H1 (cell line): Measurements from ENCODE around the gene KIF26B. TPM values are rescaled to one million over a fixed set of nuclear protein-coding genes. Genes with fewer than 3 reads are reported as not detected.

ENCODE experiments used
- CTCF ChIA-PET: fragments of 300-600 bp; sonication (Branson Sonifier 250); formaldehyde crosslinking; loops from one replicate; lab custom pipeline; 2021; ENCODE audit not compliant: partially characterized antibody; lab: Charles Lee
- POLR2A ChIA-PET: fragments of 300-600 bp; sonication (Branson Sonifier 250); formaldehyde crosslinking; loops from one replicate; lab custom pipeline; 2021; ENCODE audit warnings: inconsistent platforms; ENCODE audit not compliant: partially characterized antibody; lab: Charles Lee
- DNase-seq, 2 experiments: peaks; one replicate each; pipeline versions ENCODE4 v3.0.0 to v3.0.0-alpha.2; 2010 to 2022; ENCODE audit warnings: low spot score in 2 of 2, low read depth in 1 of 2, mixed read lengths in 1 of 2
- FAIRE-seq: peaks from 2 replicates; lab custom pipeline; 2011; peaks lifted over from hg19 to GRCh38; lab: Jason Lieb, UNC
- H2AFZ ChIP-seq: 2 replicates; pipeline ENCODE4 v1.8.1; 2012; ENCODE audit warnings: low read length, inconsistent platforms
- H2AK5ac ChIP-seq: 2 replicates; pipeline ENCODE4 v1.6.1; 2013; ENCODE audit warnings: low read depth, low read length
- H2BK120ac ChIP-seq: replicated peaks from 2 replicates; pipeline ENCODE3; 2013; ENCODE audit warnings: low read depth, low read length, inconsistent platforms
- H2BK12ac ChIP-seq: 2 replicates; pipeline ENCODE4 v1.6.1; 2013; ENCODE audit warnings: low read depth, low read length
- H2BK15ac ChIP-seq: 2 replicates; pipeline ENCODE4 v1.6.1; 2013; ENCODE audit warnings: low read length
- H2BK20ac ChIP-seq: 2 replicates; pipeline ENCODE4 v1.6.1; 2013; ENCODE audit warnings: low read length
- H2BK5ac ChIP-seq: 2 replicates; pipeline ENCODE4 v1.6.1; 2013; ENCODE audit warnings: low read depth, low read length
- H3K14ac ChIP-seq: 2 replicates; pipeline ENCODE4 v1.6.1; 2013; ENCODE audit warnings: inconsistent platforms; ENCODE audit not compliant: insufficient read length
- H3K18ac ChIP-seq: 2 replicates; pipeline ENCODE4 v1.6.1; 2013; ENCODE audit warnings: low read length; ENCODE audit errors: extremely low read depth
- H3K23ac ChIP-seq: 2 replicates; pipeline ENCODE4 v1.6.1; 2013; ENCODE audit warnings: inconsistent platforms; ENCODE audit not compliant: insufficient read length
- H3K23me2 ChIP-seq: 2 replicates; pipeline ENCODE4 v1.6.1; 2013; ENCODE audit warnings: low read depth, low read length
- H3K27ac ChIP-seq: 2 replicates; pipeline ENCODE4 v1.6.1; 2011; ENCODE audit warnings: low read depth, low read length, inconsistent platforms
- H3K27me3 ChIP-seq, 4 experiments: replicated peaks in 1 of 4; 1 replicate in 1 of 4; 2 replicates in 3 of 4; pipeline versions ENCODE4 v1.6.1 to v1.8.1; 2011 to 2013; ENCODE audit warnings: low read length in 3 of 4, mild to moderate bottlenecking in 3 of 4, inconsistent platforms in 2 of 4, mixed read lengths in 2 of 4, moderate library complexity in 1 of 4; ENCODE audit not compliant: control insufficient read depth in 3 of 4, insufficient read depth in 3 of 4; ENCODE audit errors: extremely low read depth in 1 of 4
- H3K36me3 ChIP-seq, 4 experiments: 2 replicates each; pipeline versions ENCODE4 v1.6.1 to v1.8.1; 2011 to 2013; ENCODE audit warnings: mild to moderate bottlenecking in 4 of 4, low read length in 3 of 4, moderate library complexity in 2 of 4, control low read depth in 1 of 4, inconsistent platforms in 1 of 4; ENCODE audit not compliant: insufficient read depth in 4 of 4, control insufficient read depth in 2 of 4
- H3K4ac ChIP-seq: replicated peaks from 2 replicates; pipeline ENCODE3; 2013; ENCODE audit warnings: low read length, low read depth, mixed read lengths, inconsistent platforms; ENCODE audit not compliant: insufficient read length
- H3K4me1 ChIP-seq, 4 experiments: replicated peaks in 1 of 4; 1 replicate in 1 of 4; 2 replicates in 3 of 4; pipeline versions ENCODE4 v1.6.1 to v1.8.1; 2011 to 2013; ENCODE audit warnings: low read length in 3 of 4, inconsistent platforms in 2 of 4, mixed read lengths in 1 of 4; ENCODE audit not compliant: insufficient read depth in 4 of 4, control insufficient read depth in 3 of 4
- H3K4me2 ChIP-seq, 2 experiments: 2 replicates each; pipeline versions ENCODE4 v1.6.1 to v1.8.1; 2011 to 2013; ENCODE audit warnings: low read depth in 2 of 2, low read length in 2 of 2, control low read depth in 1 of 2, inconsistent platforms in 1 of 2, mild to moderate bottlenecking in 1 of 2; ENCODE audit not compliant: insufficient read depth in 1 of 2
- H3K4me3 ChIP-seq, 4 experiments: fragments of 200-600, 300-600 bp in 1 of 4; sonication (generic), shearing (Covaris generic), sonication (Bioruptor Twin) in 1 of 4; 2 replicates each; pipeline versions ENCODE4 v1.5.1 to v1.8.1; 2011 to 2016; ENCODE audit warnings: low read length in 4 of 4, low read depth in 3 of 4, control low read depth in 2 of 4, inconsistent platforms in 2 of 4, mild to moderate bottlenecking in 2 of 4, mixed read lengths in 1 of 4, moderate library complexity in 1 of 4; ENCODE audit not compliant: insufficient read depth in 2 of 4; ENCODE audit errors: extremely low read depth in 1 of 4
- H3K56ac ChIP-seq: replicated peaks from 2 replicates; pipeline ENCODE3; 2013; ENCODE audit warnings: low read depth, mild to moderate bottlenecking, mixed read lengths, low read length, inconsistent platforms; ENCODE audit not compliant: insufficient read length
- H3K79me1 ChIP-seq: 2 replicates; pipeline ENCODE4 v1.6.1; 2013; ENCODE audit warnings: low read depth, low read length, control low read depth
- H3K79me2 ChIP-seq, 2 experiments: 2 replicates each; pipeline versions ENCODE4 v1.6.1 to v1.8.1; 2012 to 2013; ENCODE audit warnings: low read length in 2 of 2, mild to moderate bottlenecking in 2 of 2, inconsistent platforms in 1 of 2; ENCODE audit not compliant: insufficient read depth in 2 of 2, control insufficient read depth in 1 of 2
- H3K9ac ChIP-seq, 4 experiments: replicated peaks in 1 of 4; 1 replicate in 1 of 4; 2 replicates in 3 of 4; pipeline versions ENCODE4 v1.6.1 to v1.8.1; 2011 to 2013; ENCODE audit warnings: low read depth in 3 of 4, low read length in 3 of 4, control low read depth in 2 of 4, mild to moderate bottlenecking in 2 of 4, moderate library complexity in 2 of 4, inconsistent platforms in 1 of 4; ENCODE audit errors: extremely low read depth in 1 of 4
- H3K9me3 ChIP-seq, 2 experiments: 2 replicates each; pipeline versions ENCODE4 v1.6.1 to v1.8.1; 2012 to 2013; ENCODE audit warnings: mild to moderate bottlenecking in 2 of 2, moderate library complexity in 2 of 2, control low read depth in 1 of 2, inconsistent platforms in 1 of 2, low read depth in 1 of 2, low read length in 1 of 2, mixed read lengths in 1 of 2; ENCODE audit not compliant: insufficient read depth in 2 of 2
- H4K20me1 ChIP-seq, 2 experiments: replicated peaks in 1 of 2; 2 replicates each; pipeline versions ENCODE3 to v1.8.1; 2011 to 2013; ENCODE audit warnings: inconsistent platforms in 2 of 2, low read length in 2 of 2, mild to moderate bottlenecking in 1 of 2; ENCODE audit not compliant: insufficient read depth in 2 of 2, control insufficient read depth in 1 of 2
- H4K5ac ChIP-seq: 2 replicates; pipeline ENCODE4 v1.6.1; 2013; ENCODE audit warnings: low read length, low read depth, mixed read lengths, inconsistent platforms; ENCODE audit not compliant: insufficient read length
- H4K8ac ChIP-seq: 2 replicates; pipeline ENCODE4 v1.8.0; 2013; ENCODE audit warnings: mild to moderate bottlenecking, moderate library complexity, low read length, inconsistent platforms; ENCODE audit not compliant: insufficient read depth; ENCODE audit errors: extremely low read depth
- H4K91ac ChIP-seq: replicated peaks from 2 replicates; pipeline ENCODE3; 2013; ENCODE audit warnings: low read length, mixed read lengths, inconsistent platforms; ENCODE audit not compliant: insufficient read length
- CHD2 ChIP-seq: IDR thresholded peaks from 2 replicates; pipeline ENCODE4 v1.6.1; 2012; ENCODE audit warnings: low read length, improper control_type of control experiment
- E2F6 ChIP-seq: IDR thresholded peaks from 2 replicates; pipeline ENCODE4 v1.6.1; 2012; ENCODE audit warnings: inconsistent platforms
- WGBS, 2 experiments: shearing (Covaris generic) in 1 of 2; methylation state at CpG; one replicate each; pipeline versions ENCODE4 v1.1.6 to v1.1.7; 2013 to 2015; ENCODE audit warnings: low lambda C conversion rate in 2 of 2, mixed read lengths in 2 of 2, inconsistent platforms in 1 of 2, low coverage in 1 of 2, missing lambda C conversion rate in 1 of 2; ENCODE audit not compliant: insufficient replicate concordance in 2 of 2, insufficient coverage in 1 of 2, insufficient read length in 1 of 2; ENCODE audit errors: extremely low coverage in 1 of 2, missing lambda C conversion rate in 1 of 2; 5-methylcytosine and 5-hydroxymethylcytosine counted together
- polyA plus RNA-seq, 7 experiments: library from polyadenylated mRNA; depleted of rRNA in 3 of 7; stranded (reverse) in 5 of 7; unstranded in 2 of 7; fragments of >200 nt in 5 of 7; fragments of 200-250 nt in 2 of 7; gene quantifications; 1 replicate in 5 of 7; 2 replicates in 1 of 7; 4 replicates in 1 of 7; pipeline versions ENCODE4 v1.2.1 to v1.2.3, GENCODE V29; 2011 to 2013; ENCODE audit warnings: missing spikeins in 2 of 7, mixed read lengths in 2 of 7
- total RNA-seq: library from RNA; stranded (reverse); fragmentation: NEBNext Ultra II Directional; extraction: Animal tissue kit (Norgen Biotek cat#: 25700); gene quantifications from 2 replicates; pipeline ENCODE4 v1.2.1, GENCODE V29; 2021

KIF26B gene
- total and polyA plus RNA-seq, 2 of the 8 experiments (the other 6 are each of a cell fraction or from before 2014, with no cell fraction given) = 0.06 to 0.28 TPM

DNA sequence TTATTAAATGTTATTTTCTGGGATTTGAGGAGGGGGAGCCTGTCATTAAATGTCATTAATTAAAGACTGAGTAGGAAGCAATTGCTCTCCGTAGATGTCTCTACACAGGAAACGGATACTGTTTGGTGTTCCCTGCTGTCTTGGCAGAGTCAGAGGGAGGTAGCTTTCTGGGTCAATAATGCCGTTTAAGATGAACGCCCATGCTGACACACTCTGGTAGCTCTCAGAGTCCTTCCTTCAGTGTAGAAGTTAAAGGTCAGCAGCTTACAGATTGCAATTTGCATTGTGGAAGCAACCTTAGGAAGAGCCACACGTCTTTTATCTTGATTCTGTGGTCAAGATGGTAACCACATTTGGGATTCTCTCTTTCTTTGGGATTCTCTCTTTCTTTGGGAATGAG, 257.5 kb downstream of the KIF26B start:
- Histone ChIP-seq H4K91ac (no peak overlapping the region), H3K4ac (no peak overlapping the region), H2BK120ac (no peak overlapping the region), H2BK15ac (no peak overlapping the region), H3K9me3 (no peaks in the 10 kb centered on the region), H3K23me2 (no peaks in the 10 kb centered on the region), H3K27ac (no peak overlapping the region), H2AK5ac (no peak overlapping the region), H4K8ac (no peak overlapping the region), H3K79me2 (no peaks in the 10 kb centered on the region), H3K27me3 (no peaks in the 10 kb centered on the region), H2BK5ac (no peak overlapping the region), H4K20me1 (no peaks in the 10 kb centered on the region), H3K23ac (no peak overlapping the region), H2AFZ (no peak overlapping the region), H2BK20ac (no peak overlapping the region), H3K4me1 (no peaks in the 10 kb centered on the region), H2BK12ac (no peak overlapping the region), H3K14ac (no peak overlapping the region), H3K9ac (no peak overlapping the region), H4K5ac (no peak overlapping the region), H3K4me2 (no peak overlapping the region), H3K4me3 (no peak overlapping the region), H3K18ac (no peak overlapping the region), H3K36me3 (no peaks in the 10 kb centered on the region), H3K56ac (no peak overlapping the region), H3K79me1 (no peaks in the 10 kb centered on the region)
- TF ChIP-seq CHD2 = no peak
- TF ChIP-seq E2F6 = no peak
- WGBS, 2 experiments = 85% methylated on average over 5 of the region's 5 CpGs; no CpG with 5 or more reads in 1 of the 2 experiments
- FAIRE-seq (no peak), DNase-seq (no peak)
- POLR2A ChIA-PET = no interaction called here
- CTCF ChIA-PET = interaction anchor here (0.6 to 1.3 kb wide), 2 partner anchors 13 to 541 kb away, joined by 3 to 4 read pairs; no protein-coding TSS in a partner anchor
